Measurements from ENCODE around the gene NAA16.

- TF ChIP-seq POLR2A (IDR thresholded peaks at IDR 0.05) (no peak), CTCF (IDR thresholded peaks at IDR 0.05) (no peak)
Observed at GRCh38 chr13:41361491-41361890, 50.4 kb downstream of the NAA16 start.
